B cell (primary cell): ENCODE results near the gene PRKACA. TPM values are rescaled to one million over a fixed set of nuclear protein-coding genes. Genes with fewer than 3 reads are reported as not detected.

Experiments
- ATAC-seq: fragments of 200-7000 bp; cut with Tn5 transposase; one replicate; pipeline ENCODE4 v1.10.0; 2021; ENCODE audit warnings: low read depth, mild to moderate bottlenecking, moderate number of reproducible peaks, moderate library complexity
- CTCF ChIA-PET: fragments of 350-600 bp; sonication (Branson Sonifier 250); formaldehyde crosslinking; loops from one replicate; lab custom pipeline; 2021; ENCODE audit warnings: antibody characterized with exemption, inconsistent platforms; lab: Charles Lee
- POLR2A ChIA-PET: fragments of 350-600 bp; sonication (Branson Sonifier 250); formaldehyde crosslinking; loops from one replicate; lab custom pipeline; 2021; ENCODE audit warnings: antibody characterized with exemption; lab: Charles Lee
- DNase-seq: peaks from one replicate; pipeline ENCODE4 v3.0.0; 2013
- H2AFZ ChIP-seq: 2 replicates; pipeline ENCODE4 v1.6.1; 2012; ENCODE audit warnings: mild to moderate bottlenecking, low read depth, low read length; ENCODE audit not compliant: insufficient read depth, poor library complexity, severe bottlenecking
- H3K27ac ChIP-seq, 2 donors: 1 replicate in 1 of 2; 2 replicates in 1 of 2; pipeline ENCODE4 v1.5.1; 2012 to 2013; ENCODE audit warnings: low read length in 2 of 2, mild to moderate bottlenecking in 2 of 2, moderate library complexity in 1 of 2
- H3K27me3 ChIP-seq, 4 experiments: fragments of 200-600 bp in 1 of 4; sonication (generic) in 1 of 4; replicated peaks in 1 of 4; 1 replicate in 2 of 4; 2 replicates in 2 of 4; pipeline versions ENCODE4 v1.6.1 to v1.7.0; 2013 to 2016; ENCODE audit warnings: low read length in 3 of 4, mild to moderate bottlenecking in 2 of 4, mixed read lengths in 1 of 4, moderate library complexity in 1 of 4; ENCODE audit not compliant: insufficient read depth in 4 of 4, control insufficient read depth in 3 of 4; ENCODE audit errors: control extremely low read depth in 1 of 4
- H3K36me3 ChIP-seq, 2 experiments: replicated peaks in 1 of 2; 1 replicate in 1 of 2; 2 replicates in 1 of 2; pipeline versions ENCODE4 v1.6.1 to v1.7.1; 2013; ENCODE audit warnings: low read length in 1 of 2; ENCODE audit not compliant: insufficient read depth in 2 of 2, control insufficient read depth in 1 of 2; ENCODE audit errors: control extremely low read depth in 1 of 2, extremely low read depth in 1 of 2
- H3K4me1 ChIP-seq, 2 donors: fragments of 200-600 bp in 1 of 2; sonication (generic) in 1 of 2; 1 replicate in 1 of 2; 2 replicates in 1 of 2; pipeline versions ENCODE4 v1.5.1 to v1.6.1; 2013 to 2017; ENCODE audit warnings: low read length in 2 of 2; ENCODE audit not compliant: control insufficient read depth in 2 of 2, insufficient read depth in 2 of 2
- H3K4me2 ChIP-seq: replicated peaks from 2 replicates; pipeline ENCODE3; 2012; ENCODE audit warnings: mild to moderate bottlenecking, low read depth, low read length; ENCODE audit not compliant: poor library complexity, severe bottlenecking
- H3K4me3 ChIP-seq, 5 experiments: fragments of 200-600 bp in 1 of 5; sonication (generic) in 1 of 5; 1 replicate in 3 of 5; 2 replicates in 2 of 5; pipeline versions ENCODE4 v1.5.1 to v1.7.0; 2011 to 2016; ENCODE audit warnings: low read length in 4 of 5, mild to moderate bottlenecking in 4 of 5, low read depth in 2 of 5, control low read depth in 1 of 5, moderate library complexity in 1 of 5; ENCODE audit not compliant: insufficient read depth in 1 of 5; ENCODE audit errors: control extremely low read depth in 1 of 5, extremely low read depth in 1 of 5
- H3K79me2 ChIP-seq: fragments of 200-600 bp; sonication (generic); one replicate; pipeline ENCODE4 v1.6.0; 2016; ENCODE audit warnings: low read length; ENCODE audit not compliant: control insufficient read depth, insufficient read depth
- H3K9ac ChIP-seq: fragments of 200-600 bp; sonication (generic); 2 replicates; pipeline ENCODE4 v1.6.1; 2017; ENCODE audit warnings: mild to moderate bottlenecking, low read length, moderate library complexity
- H3K9me3 ChIP-seq, 3 donors: one replicate each; pipeline versions ENCODE4 v1.6.1 to v1.7.1; 2013; ENCODE audit warnings: low read length in 2 of 3; ENCODE audit not compliant: control insufficient read depth in 2 of 3, insufficient read depth in 1 of 3; ENCODE audit errors: control extremely low read depth in 1 of 3
- H4K20me1 ChIP-seq: 2 replicates; pipeline ENCODE4 v1.6.0; 2012; ENCODE audit warnings: mild to moderate bottlenecking, low read length; ENCODE audit not compliant: insufficient read depth, control insufficient read depth, poor library complexity, severe bottlenecking
- H3K27ac Mint-ChIP-seq: one replicate; pipeline ENCODE4 v1.8.0; 2021; ENCODE audit warnings: mixed read lengths
- H3K27me3 Mint-ChIP-seq: one replicate; pipeline ENCODE4 v1.8.0; 2021; ENCODE audit warnings: mixed read lengths
- H3K4me1 Mint-ChIP-seq: one replicate; pipeline ENCODE4 v1.8.0; 2021; ENCODE audit warnings: mixed read lengths
- H3K4me3 Mint-ChIP-seq: one replicate; pipeline ENCODE4 v1.8.0; 2021; ENCODE audit warnings: mixed read lengths
- H3K9me3 Mint-ChIP-seq: one replicate; pipeline ENCODE4 v1.8.0; 2022; ENCODE audit warnings: mixed read lengths; ENCODE audit not compliant: insufficient read depth
- CTCF ChIP-seq: fragments of 200-600 bp; IDR thresholded peaks from one replicate; pipeline ENCODE4 v1.8.0; 2022; ENCODE audit warnings: antibody characterized with exemption, mild to moderate bottlenecking
- EZH2 ChIP-seq: IDR thresholded peaks from 2 replicates; pipeline ENCODE4 v1.6.1; 2012; ENCODE audit warnings: borderline replicate concordance, low read depth, mild to moderate bottlenecking, moderate library complexity, low read length; ENCODE audit not compliant: insufficient read depth, poor library complexity, severe bottlenecking
- WGBS: methylation state at CpG from one replicate; pipeline ENCODE4 v1.1.5; 2013; ENCODE audit warnings: missing lambda C conversion rate; ENCODE audit not compliant: insufficient coverage; 5-methylcytosine and 5-hydroxymethylcytosine counted together
- intact Hi-C: fragments of 100-400 bp; cut with micrococcal nuclease; formaldehyde crosslinking; loops from one replicate; pipeline ENCODE4 v1.10.0; 2022
- polyA plus RNA-seq: library from polyadenylated mRNA; depleted of rRNA; stranded (reverse); fragments of >200 nt; gene quantifications from 2 replicates; pipeline ENCODE4 v1.2.3, GENCODE V29; 2012
- total RNA-seq, 2 donors: library from RNA; stranded (reverse); fragments of 120-200 nt in 1 of 2; gene quantifications; 1 replicate in 1 of 2; 2 replicates in 1 of 2; pipeline versions ENCODE4 v1.2.3 to v1.2.4, GENCODE V29; 2013 to 2022

Gene PRKACA
- total and polyA plus RNA-seq, 2 donors (not counting 1 experiment from before 2014, with no cell fraction given) = 36.8 to 43.0 TPM

GRCh38 chr19:14107581-14108461, 9.7 kb downstream of the PRKACA start:
- H3K27me3 Mint-ChIP-seq = no peaks in the 10 kb centered on the region
- H3K9ac ChIP-seq = no peak overlapping the region
- H3K4me3 ChIP-seq = no peak overlapping the region
- H3K9me3 Mint-ChIP-seq = no peaks in the 10 kb centered on the region
- H2AFZ ChIP-seq = no peak overlapping the region
- peaks cover 26% of the 10 kb centered on the region for H3K79me2 ChIP-seq
- 97% methylated on average over 21 of the region's 23 CpGs for WGBS
- H3K36me3 ChIP-seq = peaks cover 0 to 10% of the 10 kb centered on the region in 2 experiments
- ChIA-PET CTCF (no interaction called here), POLR2A (no interaction called here)
- ATAC-seq (no peak), DNase-seq (no peak)
- intact Hi-C loops = no loop called here
- H3K4me2 ChIP-seq = no peak overlapping the region
- H4K20me1 ChIP-seq = peaks cover 15% of the 10 kb centered on the region
- TF ChIP-seq EZH2 (no peak), CTCF (no peak)
- no peaks in the 10 kb centered on the region for H3K27me3 ChIP-seq
- H3K4me3 Mint-ChIP-seq = no peak overlapping the region
- H3K4me1 Mint-ChIP-seq = no peaks in the 10 kb centered on the region
- H3K27ac Mint-ChIP-seq = no peak overlapping the region
- H3K4me1 ChIP-seq = no peaks in the 10 kb centered on the region
- H3K9me3 ChIP-seq = no peaks in the 10 kb centered on the region
- H3K27ac ChIP-seq = no peak overlapping the region

- Histone ChIP-seq H2AFZ (no peak overlapping the region), H3K4me2 (no peak overlapping the region), H4K20me1 (peaks cover 12% of the 10 kb centered on the region), H3K36me3 (peaks cover 0 to 16% of the 10 kb centered on the region in 2 experiments), H3K79me2 (peaks cover 19% of the 10 kb centered on the region), H3K4me3 (no peak overlapping the region), H3K27ac (no peak overlapping the region), H3K4me1 (no peaks in the 10 kb centered on the region), H3K9me3 (no peaks in the 10 kb centered on the region), H3K9ac (no peak overlapping the region), H3K27me3 (no peaks in the 10 kb centered on the region)
- DNase-seq = no peak
- H3K4me1 Mint-ChIP-seq = no peaks in the 10 kb centered on the region
- ChIA-PET POLR2A (no interaction called here), CTCF (no interaction called here)
- no peak for ATAC-seq
- intact Hi-C loops = no loop called here
- H3K9me3 Mint-ChIP-seq = no peaks in the 10 kb centered on the region
- H3K27me3 Mint-ChIP-seq = no peaks in the 10 kb centered on the region
- H3K27ac Mint-ChIP-seq = no peak overlapping the region
- no peak overlapping the region for H3K4me3 Mint-ChIP-seq
- no peak for TF ChIP-seq EZH2
- TF ChIP-seq CTCF = no peak
- WGBS = 97% methylated on average over 16 of the region's 16 CpGs
Observed at GRCh38 chr19:14106840-14107239, 10.7 kb downstream of the PRKACA start.
